ENCODE data around the gene CCND3. TPM values are rescaled to one million over a fixed set of nuclear protein-coding genes. Genes with fewer than 3 reads are reported as not detected.
"Not testable (repeated sequence)": the region's sequence is repeated elsewhere in the genome, so short reads cannot be mapped to it uniquely, and the experiment has no call there.

CCND3 gene
- total RNA-seq, 1 donor from 2014 or later, result 64.8 TPM

- Histone ChIP-seq H2AFZ (ENCODE audit: low read depth, low read length) (no peak overlapping the region), H3K9ac (ENCODE audit: low read length) (no peak overlapping the region), H3K9me3 (ENCODE audit: insufficient read depth, low read depth, low read length) (no peaks in the 10 kb centered on the region), H3K27me3 (ENCODE audit: insufficient read depth, low read length) (no peaks in the 10 kb centered on the region), H3K27ac (ENCODE audit: low read depth, low read length) (no peak overlapping the region), H3K36me3 (ENCODE audit: insufficient read depth, low read length) (no peaks in the 10 kb centered on the region), H3K4me1 (ENCODE audit: insufficient read depth, low read length) (no peaks in the 10 kb centered on the region), H3K79me2 (ENCODE audit: insufficient read depth, low read length) (no peaks in the 10 kb centered on the region), H3K4me2 (ENCODE audit: low read length) (no peak overlapping the region), H4K20me1 (ENCODE audit: insufficient read depth, low read length) (no peaks in the 10 kb centered on the region), H3K4me3 (ENCODE audit: insufficient read depth, low read depth, low read length) (no peak overlapping the region)
- TF ChIP-seq, protein P1, sequence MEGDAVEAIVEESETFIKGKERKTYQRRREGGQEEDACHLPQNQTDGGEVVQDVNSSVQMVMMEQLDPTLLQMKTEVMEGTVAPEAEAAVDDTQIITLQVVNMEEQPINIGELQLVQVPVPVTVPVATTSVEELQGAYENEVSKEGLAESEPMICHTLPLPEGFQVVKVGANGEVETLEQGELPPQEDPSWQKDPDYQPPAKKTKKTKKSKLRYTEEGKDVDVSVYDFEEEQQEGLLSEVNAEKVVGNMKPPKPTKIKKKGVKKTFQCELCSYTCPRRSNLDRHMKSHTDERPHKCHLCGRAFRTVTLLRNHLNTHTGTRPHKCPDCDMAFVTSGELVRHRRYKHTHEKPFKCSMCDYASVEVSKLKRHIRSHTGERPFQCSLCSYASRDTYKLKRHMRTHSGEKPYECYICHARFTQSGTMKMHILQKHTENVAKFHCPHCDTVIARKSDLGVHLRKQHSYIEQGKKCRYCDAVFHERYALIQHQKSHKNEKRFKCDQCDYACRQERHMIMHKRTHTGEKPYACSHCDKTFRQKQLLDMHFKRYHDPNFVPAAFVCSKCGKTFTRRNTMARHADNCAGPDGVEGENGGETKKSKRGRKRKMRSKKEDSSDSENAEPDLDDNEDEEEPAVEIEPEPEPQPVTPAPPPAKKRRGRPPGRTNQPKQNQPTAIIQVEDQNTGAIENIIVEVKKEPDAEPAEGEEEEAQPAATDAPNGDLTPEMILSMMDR (IDR thresholded peaks at IDR 0.05; ENCODE audit: insufficient read depth, low read depth, low read length), result no peak
- TF ChIP-seq EZH2 (IDR thresholded peaks at IDR 0.05; ENCODE audit: insufficient read depth, low read length), result no peak
- DNase-seq (ENCODE audit: low read depth) (no peak), FAIRE-seq (no peak)
- H3K4me3 Mint-ChIP-seq (ENCODE audit: unreplicated experiment), result no peak overlapping the region
- H3K27ac Mint-ChIP-seq (ENCODE audit: unreplicated experiment), result no peak overlapping the region
- peaks cover 2% of the 10 kb centered on the region for H3K9me3 Mint-ChIP-seq (ENCODE audit: unreplicated experiment)
- no peaks in the 10 kb centered on the region for H3K4me1 Mint-ChIP-seq (ENCODE audit: low read depth, unreplicated experiment)
- H3K27me3 Mint-ChIP-seq (ENCODE audit: low read depth, unreplicated experiment), result peaks cover 4% of the 10 kb centered on the region
- H3K36me3 Mint-ChIP-seq (ENCODE audit: low read depth, unreplicated experiment), result no peaks in the 10 kb centered on the region
Measured at GRCh38 chr6:41947581-41948220, 6.1 kb upstream of the CCND3 start.

DNA sequence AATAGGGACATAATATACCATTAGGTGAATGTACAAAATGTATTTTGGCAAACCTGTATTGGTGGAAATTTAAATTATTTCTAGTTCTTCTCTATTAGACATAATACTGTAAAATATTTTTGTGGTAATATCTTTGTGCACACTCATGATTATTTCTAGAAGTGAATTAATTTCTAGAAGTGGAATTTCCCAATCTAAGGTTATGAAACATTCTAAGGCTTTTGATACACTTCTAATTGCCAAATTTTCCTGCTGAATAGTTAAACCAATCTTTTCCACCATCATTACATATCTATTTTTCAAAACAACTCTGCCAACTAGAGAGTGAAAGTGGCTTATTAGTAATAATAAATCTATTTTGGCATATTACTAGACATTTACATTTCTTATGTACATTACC, 1.8 kb upstream of the CCND3 start:
- no peak overlapping the region for H2AFZ ChIP-seq (ENCODE audit: low read depth, low read length)
- no peak overlapping the region for H3K27ac ChIP-seq (ENCODE audit: low read depth, low read length)
- H3K79me2 ChIP-seq (ENCODE audit: insufficient read depth, low read length), result peaks cover 30% of the 10 kb centered on the region
- peaks cover 19% of the 10 kb centered on the region for H4K20me1 ChIP-seq (ENCODE audit: insufficient read depth, low read length)
- no peak overlapping the region for H3K4me3 Mint-ChIP-seq (ENCODE audit: unreplicated experiment)
- TF ChIP-seq, protein P1 (IDR thresholded peaks at IDR 0.05; ENCODE audit: insufficient read depth, low read depth, low read length), result no peak
- TF ChIP-seq EZH2 (IDR thresholded peaks at IDR 0.05; ENCODE audit: insufficient read depth, low read length), result no peak
- FAIRE-seq (no peak), DNase-seq (ENCODE audit: low read depth) (no peak)
- H3K27me3 Mint-ChIP-seq (ENCODE audit: low read depth, unreplicated experiment), result no peaks in the 10 kb centered on the region
- H3K9ac ChIP-seq (ENCODE audit: low read length), result no peak overlapping the region
- no peaks in the 10 kb centered on the region for H3K36me3 ChIP-seq (ENCODE audit: insufficient read depth, low read length)
- H3K4me1 ChIP-seq (ENCODE audit: insufficient read depth, low read length), result peaks cover 23% of the 10 kb centered on the region
- no peaks in the 10 kb centered on the region for H3K9me3 ChIP-seq (ENCODE audit: insufficient read depth, low read depth, low read length)
- no peaks in the 10 kb centered on the region for H3K27me3 ChIP-seq (ENCODE audit: insufficient read depth, low read length)
- peaks cover 2% of the 10 kb centered on the region for H3K9me3 Mint-ChIP-seq (ENCODE audit: unreplicated experiment)
- no peak overlapping the region for H3K4me3 ChIP-seq (ENCODE audit: insufficient read depth, low read depth, low read length)
- peaks cover 19% of the 10 kb centered on the region for H3K4me1 Mint-ChIP-seq (ENCODE audit: low read depth, unreplicated experiment)
- no peak overlapping the region for H3K4me2 ChIP-seq (ENCODE audit: low read length)
- H3K36me3 Mint-ChIP-seq (ENCODE audit: low read depth, unreplicated experiment), result peaks cover 2% of the 10 kb centered on the region
- no peak overlapping the region for H3K27ac Mint-ChIP-seq (ENCODE audit: unreplicated experiment)

- peaks cover 21% of the 10 kb centered on the region for H3K4me1 Mint-ChIP-seq (ENCODE audit: low read depth, unreplicated experiment)
- not testable (repeated sequence) for H3K4me3 Mint-ChIP-seq (ENCODE audit: unreplicated experiment); H3K9me3 Mint-ChIP-seq (ENCODE audit: unreplicated experiment); FAIRE-seq; H3K36me3 Mint-ChIP-seq (ENCODE audit: low read depth, unreplicated experiment); DNase-seq (ENCODE audit: low read depth); H3K27ac Mint-ChIP-seq (ENCODE audit: unreplicated experiment); H3K27ac ChIP-seq (ENCODE audit: low read depth, low read length); H3K9me3 ChIP-seq (ENCODE audit: insufficient read depth, low read depth, low read length); H3K9ac ChIP-seq (ENCODE audit: low read length); H3K4me3 ChIP-seq (ENCODE audit: insufficient read depth, low read depth, low read length); H3K27me3 ChIP-seq (ENCODE audit: insufficient read depth, low read length); H3K27me3 Mint-ChIP-seq (ENCODE audit: low read depth, unreplicated experiment); H3K36me3 ChIP-seq (ENCODE audit: insufficient read depth, low read length); H2AFZ ChIP-seq (ENCODE audit: low read depth, low read length); H3K4me2 ChIP-seq (ENCODE audit: low read length)
- H3K79me2 ChIP-seq (ENCODE audit: insufficient read depth, low read length), result peaks cover 36% of the 10 kb centered on the region
- peaks cover 24% of the 10 kb centered on the region for H4K20me1 ChIP-seq (ENCODE audit: insufficient read depth, low read length)
- H3K4me1 ChIP-seq (ENCODE audit: insufficient read depth, low read length), result peaks cover 23% of the 10 kb centered on the region
Measured at GRCh38 chr6:41942882-41943281, 1.3 kb upstream of the CCND3 start.

Data from astrocyte (in vitro differentiated cells and primary cell).